HG03095 (cell line): ENCODE measurements around the gene BDKRB2.
"Not testable (repeated sequence)": the region's sequence is repeated elsewhere in the genome, so short reads cannot be mapped to it uniquely, and the experiment has no call there.

Experiments used
- ATAC-seq: cut with Tn5 transposase; IDR thresholded peaks from one replicate; pipeline ENCODE4 v1.9.1; 2021; ENCODE audit warnings: moderate library complexity; ENCODE audit not compliant: unreplicated experiment

Gene BDKRB2

DNA sequence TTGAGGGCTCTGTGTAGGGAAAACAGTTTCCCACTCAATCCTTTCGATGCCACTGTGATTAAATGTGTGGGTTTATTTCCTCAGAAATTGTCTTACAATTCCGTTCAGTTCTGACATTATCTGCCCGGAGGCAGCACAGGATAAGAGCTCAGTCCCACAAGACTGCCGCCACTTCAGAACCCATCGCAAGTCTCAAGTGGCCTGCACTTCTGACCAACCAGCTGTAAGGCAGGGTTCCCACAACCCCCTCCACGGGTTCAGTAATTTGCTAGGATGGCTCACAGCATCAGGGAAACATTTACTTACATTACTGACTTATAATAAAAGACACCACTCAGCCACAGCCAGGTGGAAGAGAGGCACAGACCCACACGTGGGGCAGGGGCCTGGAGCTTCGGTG lies 17.2 kb downstream of the BDKRB2 start:
- ATAC-seq: no peak

DNA sequence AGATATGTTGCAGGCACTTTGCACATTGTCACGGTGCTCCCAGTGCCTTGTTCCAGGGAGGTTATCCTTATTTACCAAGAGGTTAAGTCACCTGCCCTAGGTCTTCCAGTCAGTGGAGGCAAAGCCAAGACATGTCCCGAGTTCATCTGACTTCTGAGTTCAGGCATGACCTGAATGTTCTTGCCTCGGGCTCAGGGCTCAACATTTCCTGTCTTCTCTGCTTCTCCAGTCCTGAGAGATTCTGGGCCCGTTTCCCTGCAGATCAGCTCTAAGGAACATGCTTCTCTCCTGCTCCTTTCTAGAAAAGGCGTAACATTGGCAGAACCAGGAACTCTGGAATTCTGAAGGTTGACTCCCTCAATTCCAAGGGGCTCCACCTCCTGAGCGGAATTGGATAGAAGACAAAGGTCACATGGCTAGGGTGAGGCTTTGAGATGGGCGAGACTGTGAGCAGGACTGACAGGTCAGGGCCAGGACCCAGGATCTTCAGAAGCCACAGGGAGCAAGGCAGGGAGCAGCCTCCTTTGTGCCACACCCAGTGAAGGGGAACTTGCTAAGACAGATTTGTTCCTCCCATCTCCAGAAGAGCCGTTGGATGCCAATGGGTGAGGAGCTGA lies 19.9 kb downstream of the BDKRB2 start:
- no peak for ATAC-seq

DNA sequence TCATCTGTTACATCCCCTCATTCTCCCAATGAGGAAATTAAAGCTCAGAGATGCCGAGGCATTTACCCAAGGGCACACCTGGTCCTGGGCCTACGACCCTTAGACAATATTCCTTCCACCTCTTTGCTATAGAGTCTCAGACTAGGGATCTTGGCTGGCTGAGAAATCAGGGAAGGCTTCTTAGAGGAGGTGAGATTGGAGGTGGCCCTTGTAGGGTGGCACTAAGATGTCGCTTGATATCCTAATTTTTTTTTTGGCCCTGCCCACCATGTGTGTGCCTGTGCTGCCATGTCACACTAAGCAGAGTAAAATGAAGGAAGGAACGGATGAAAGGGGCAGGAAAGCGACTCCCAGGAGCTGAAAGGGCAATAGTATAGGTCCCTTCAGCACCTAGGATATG lies 20.6 kb downstream of the BDKRB2 start:
- ATAC-seq: no peak

DNA sequence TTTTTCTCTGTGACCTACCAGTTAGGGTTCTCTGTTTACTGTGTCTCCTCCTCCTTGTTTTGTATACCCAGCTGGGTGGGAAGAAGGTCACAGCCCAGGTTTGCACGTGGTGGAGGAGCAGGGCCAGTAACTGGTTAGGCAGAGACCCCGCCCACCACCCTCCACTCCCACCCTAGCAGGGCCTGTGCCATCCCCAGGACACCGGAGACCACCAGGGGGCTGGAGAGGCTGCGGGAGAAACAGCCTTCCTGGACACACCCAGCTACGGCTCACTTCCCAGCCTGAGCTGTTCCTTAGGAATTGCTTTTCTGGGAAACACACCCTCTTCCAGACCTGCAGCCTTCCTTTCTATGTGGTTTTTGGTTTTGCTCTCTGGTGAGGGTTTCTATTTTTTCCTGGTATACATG lies 21.1 kb downstream of the BDKRB2 start:
- no peak for ATAC-seq

DNA sequence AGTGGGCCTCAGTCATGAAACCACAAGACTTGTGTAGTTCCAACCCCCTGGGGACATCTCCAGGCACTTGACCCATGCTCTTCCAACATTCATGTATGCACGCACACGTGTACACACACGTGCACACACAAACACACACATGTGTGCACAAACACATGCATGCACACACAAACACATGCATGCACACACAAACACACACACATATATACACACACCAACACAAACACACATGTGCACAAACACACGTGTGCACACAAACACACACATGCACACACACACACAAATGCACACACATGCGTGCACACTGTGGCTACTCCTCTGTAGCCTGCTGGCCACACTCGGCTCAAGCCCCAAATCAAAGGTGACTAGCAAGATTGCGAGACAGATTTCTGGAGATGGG lies 22.8 kb downstream of the BDKRB2 start:
- ATAC-seq: no peak

DNA sequence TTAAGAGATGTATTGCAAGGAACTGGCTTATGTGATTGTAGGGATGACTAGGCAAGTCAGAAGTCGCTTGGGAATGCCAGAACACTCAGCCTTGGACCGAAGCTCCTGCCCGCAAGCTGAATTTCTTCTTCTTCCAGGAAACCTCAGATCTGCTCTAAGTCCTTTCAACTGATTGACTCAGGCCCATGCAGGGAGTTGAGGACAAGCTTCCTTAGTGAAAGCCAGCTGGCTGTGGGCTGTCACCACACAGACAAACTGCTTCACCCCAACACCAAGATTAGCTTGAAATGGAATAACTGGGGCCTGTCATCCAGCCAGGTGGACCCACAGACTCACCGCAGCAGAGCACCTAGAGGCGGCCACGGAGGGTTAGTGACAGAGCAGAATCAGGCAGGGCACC lies 24.7 kb downstream of the BDKRB2 start:
- ATAC-seq: no peak

DNA sequence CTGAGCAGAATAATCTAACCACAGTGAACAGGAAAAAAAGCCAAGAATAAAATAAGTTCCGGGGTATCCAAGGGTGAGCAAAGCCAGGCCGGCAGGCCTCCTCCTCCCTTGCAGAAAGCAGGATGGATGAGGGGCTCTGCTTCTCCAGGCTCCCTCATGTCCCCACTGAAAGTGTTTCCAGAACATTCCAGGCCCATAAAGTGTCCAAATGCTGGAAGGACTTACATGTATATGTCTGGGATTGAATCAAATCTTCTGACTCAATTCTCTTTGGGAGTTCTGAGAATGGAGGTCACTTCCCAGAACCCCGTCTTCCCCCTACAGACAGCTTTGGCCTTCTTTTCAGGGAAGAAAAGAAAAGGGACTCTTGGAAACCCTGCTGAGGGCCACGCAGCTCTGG lies 26.4 kb downstream of the BDKRB2 start:
- ATAC-seq: no peak

DNA sequence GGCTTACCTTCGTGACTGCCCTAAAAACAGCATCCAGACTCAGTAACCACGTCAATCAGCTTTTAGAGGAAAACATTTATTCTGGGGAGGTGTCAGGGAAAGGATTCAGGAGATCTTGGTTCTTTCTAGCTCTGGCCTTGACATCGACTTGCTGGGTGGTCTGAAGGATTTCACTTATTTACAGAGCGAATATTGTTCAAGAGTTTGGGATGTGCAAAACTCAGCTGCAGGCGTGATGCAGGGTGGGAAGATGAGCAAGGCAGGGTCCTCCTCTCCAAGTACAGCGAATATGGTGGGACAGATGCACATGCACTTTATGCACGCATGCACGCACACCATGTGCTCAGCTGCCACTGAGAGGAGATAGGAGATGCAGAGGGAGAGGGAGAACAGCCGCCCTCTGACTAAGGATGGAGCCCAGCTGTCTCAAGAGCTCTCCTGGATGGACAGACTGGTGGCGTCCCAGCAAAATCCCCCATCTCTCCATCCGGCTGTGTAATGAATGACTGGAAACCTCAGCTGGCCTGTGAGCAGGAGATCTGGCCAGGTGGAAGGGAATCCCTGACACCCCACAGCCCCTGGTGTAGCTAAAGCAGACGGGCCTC lies 27.0 kb downstream of the BDKRB2 start:
- no peak for ATAC-seq

DNA sequence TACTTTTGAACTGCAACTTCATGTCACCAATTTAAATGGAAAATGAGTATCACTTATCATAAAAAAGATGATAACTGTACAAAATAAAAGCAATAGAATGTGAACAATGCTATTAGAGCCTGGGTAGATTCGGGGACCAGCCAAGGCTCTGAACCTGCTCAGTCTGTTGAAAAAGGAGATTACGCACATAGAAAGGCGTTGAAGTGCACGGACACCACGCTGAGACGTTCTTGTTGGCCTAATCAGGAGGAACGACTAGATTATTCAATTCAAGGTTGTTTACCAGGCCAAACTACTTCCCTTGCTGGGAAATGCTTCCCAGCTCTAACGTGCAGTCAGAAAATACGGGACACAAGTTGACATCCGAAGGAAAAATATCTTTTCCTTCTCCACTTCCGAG lies 27.9 kb downstream of the BDKRB2 start:
- ATAC-seq: no peak

DNA sequence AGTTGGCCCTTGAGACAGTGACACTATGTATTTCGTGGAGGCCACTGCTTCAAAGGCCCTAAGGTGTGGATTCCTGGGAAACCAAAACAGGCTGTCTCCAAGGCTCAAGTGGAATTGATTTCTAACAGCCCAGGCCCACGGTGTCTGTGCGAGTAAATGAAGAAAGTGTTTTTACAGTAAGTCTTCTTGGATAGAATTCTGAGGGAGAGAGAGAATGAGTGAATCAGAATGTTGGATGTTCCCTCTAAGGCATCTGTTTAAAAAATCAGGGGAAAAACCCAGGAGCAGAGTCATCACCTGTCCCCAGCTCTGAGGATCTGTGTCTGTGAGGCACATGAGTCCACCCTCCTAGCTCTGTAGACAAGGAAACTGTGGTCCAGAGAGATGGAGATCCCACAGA lies 29.0 kb downstream of the BDKRB2 start:
- no peak for ATAC-seq

DNA sequence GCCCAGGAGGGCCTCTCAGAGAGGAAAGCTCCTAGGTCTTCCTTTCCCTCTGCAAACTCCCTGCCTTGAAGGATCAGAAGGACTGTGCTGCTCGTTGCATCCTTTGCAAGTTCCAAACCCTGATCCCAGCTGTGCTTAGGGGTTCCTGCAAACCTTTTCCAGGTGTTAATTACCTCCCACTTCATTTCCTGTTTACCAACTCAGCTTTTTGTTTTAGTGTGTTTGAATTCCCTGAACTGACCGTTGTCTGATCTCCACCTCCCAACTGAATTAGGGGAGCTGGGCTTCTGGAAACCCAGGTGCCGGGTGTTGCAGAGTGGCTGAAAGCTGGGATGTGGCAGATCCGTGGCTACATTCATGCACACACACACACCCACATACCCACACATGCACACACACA lies 30.8 kb downstream of the BDKRB2 start:
- no peak for ATAC-seq

DNA sequence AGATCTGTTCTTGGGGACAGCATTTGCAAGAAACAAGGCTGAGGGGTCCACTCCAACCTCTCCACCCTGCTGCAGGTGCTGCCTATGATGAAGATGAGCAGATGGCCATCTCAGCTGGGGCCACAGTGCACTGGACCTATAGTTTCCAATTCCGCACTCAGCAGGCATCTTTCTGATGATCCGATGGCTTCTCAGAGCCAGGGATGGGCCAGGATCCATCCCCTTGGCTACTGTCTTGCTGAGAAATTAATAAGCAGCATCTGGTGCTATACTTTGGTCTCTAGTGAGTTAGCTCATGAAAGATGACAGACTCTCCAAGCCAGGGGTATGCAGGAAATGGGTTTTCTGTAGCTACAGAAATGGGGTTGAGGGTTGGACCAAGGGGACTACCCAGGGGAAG lies 33.0 kb downstream of the BDKRB2 start:
- no peak for ATAC-seq

DNA sequence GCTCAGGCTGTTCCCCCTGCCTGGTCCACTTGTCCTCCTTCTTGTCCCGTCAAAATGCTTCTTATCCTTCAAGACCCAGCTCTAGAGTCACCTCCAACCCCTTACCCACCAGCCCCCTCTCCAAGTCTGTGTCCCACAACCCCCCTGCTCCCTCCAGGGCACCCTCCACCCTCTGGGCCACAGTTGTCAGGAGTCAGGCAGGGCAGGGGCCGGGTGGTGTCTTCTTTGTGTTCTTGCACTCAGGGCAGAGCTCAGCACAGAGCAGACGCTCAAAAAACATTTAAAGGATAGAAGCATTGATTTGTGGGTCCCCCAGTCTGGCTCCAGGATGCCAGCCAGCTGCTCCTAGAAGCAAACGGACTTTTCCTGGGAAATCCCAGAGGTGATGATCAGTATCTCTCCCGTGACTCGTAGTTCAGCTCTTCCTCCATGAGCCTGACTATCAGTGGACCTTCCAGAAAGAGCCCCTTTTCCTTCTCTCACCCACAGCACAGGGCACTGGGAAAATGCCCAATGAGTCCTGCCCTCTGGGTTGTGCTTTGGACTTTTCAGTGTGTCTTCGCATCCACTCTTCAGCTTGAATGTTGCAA lies 34.1 kb downstream of the BDKRB2 start:
- no peak for ATAC-seq

DNA sequence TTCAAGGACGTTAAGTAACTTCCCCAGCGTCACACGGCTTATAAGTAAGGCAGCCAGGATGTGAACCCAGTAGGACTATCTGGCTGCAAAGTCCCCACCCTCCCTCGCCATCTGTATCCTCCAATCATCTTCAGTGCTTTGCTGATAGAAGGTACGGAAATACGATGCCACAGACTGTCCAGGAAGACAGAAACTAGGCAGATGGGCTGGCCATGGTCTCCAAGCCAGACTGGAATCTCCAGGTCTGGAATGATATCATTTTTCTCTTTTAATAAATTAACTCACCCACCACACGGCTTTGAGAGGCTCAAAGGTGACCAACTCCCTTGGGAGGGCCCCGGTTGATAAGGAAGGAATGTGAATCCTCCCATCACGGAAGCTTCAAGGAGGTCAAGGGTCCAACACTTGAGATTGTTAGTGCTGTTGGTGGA lies 35.1 kb downstream of the BDKRB2 start:
- no peak for ATAC-seq

DNA sequence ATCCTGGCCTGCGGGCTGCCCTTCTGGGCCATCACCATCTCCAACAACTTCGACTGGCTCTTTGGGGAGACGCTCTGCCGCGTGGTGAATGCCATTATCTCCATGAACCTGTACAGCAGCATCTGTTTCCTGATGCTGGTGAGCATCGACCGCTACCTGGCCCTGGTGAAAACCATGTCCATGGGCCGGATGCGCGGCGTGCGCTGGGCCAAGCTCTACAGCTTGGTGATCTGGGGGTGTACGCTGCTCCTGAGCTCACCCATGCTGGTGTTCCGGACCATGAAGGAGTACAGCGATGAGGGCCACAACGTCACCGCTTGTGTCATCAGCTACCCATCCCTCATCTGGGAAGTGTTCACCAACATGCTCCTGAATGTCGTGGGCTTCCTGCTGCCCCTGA lies 36.0 kb downstream of the BDKRB2 start:
- ATAC-seq: no peak

DNA sequence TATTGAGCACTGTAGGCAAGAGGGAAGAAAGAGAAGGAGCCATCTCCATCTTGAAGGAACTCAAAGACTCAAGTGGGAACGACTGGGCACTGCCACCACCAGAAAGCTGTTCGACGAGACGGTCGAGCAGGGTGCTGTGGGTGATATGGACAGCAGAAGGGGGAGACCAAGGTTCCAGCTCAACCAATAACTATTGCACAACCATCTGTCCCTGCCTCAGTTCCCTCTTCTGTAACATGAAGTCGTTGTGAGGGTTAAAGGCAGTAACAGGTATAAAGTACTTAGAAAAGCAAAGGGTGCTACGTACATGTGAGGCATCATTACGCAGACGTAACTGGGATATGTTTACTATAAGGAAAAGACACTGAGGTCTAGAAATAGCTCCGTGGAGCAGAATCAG lies 37.5 kb downstream of the BDKRB2 start:
- ATAC-seq: no peak

DNA sequence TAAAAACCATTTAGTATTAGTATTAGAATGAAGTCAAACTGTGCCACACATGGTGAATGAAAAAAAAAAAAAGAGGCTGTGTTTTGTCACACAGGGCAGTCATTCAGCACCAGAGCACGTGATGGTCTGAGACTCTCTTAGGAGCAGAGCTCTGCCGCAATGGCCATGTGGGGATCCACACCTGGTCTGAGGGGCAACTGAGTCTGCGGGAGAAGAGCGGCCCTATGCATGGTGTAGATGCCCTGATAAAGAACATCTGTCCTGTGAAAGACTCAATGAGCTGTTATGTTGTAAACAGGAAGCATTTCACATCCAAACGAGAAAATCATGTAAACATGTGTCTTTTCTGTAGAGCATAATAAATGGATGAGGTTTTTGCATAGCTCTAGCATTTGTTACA lies 39.1 kb downstream of the BDKRB2 start:
- ATAC-seq: no peak

DNA sequence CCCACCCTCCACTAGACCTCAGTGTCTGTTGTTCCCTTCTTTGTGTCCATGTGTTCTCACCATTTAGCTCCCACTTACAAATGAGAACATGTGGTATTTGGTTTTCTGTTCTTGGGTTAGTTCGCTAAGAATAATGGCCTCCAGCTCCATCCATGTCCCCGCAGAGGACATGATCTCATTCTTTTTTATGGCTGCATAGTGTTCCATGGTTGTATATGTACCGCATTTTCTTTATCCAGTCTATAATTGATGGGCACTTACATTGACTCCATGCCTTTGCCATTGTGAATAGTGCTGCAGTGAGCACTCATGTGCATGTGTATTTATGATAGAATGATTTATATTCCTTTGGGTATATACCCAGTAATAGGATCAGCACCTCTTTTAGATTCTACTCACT lies 40.4 kb downstream of the BDKRB2 start:
- ATAC-seq: not testable (repeated sequence)

DNA sequence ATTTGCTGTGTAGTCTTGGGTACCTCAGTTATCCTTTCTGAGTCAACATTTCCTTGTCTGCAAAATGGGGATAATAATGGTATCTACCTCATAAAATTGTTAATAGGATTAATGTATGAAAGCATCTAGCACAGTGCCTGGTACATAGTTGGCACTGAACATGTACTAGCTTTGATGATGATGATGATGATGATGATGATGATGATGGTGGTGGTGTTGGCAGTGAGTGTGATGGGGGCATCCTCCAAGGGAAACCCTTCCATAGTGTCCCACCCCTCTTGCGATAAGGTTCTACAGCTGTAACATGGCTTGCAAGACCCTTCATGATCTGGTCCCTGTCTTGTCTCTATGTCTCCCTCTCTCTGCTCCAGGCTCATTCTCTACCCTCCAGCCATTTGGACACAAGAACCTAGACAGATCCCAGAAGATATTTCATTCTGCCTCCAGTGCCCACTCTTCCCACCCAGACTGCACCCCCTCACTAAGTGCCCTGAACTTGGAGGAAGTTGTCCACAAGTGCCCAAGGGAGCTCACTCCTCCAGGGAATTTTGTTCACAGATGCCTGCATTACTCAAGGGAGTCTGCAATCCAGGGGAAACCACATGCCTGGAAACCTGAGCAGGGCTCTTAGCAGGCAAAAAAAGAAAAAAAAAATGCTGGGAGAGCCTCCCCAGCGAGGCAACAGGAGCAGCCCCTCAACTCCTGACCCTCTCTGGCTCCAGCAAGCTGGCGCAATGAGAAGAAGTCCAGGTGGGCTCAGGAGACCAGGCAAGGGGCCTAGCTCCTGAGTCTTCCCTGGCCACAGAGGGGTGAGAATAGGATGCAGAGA lies 41.3 kb downstream of the BDKRB2 start:
- no peak for ATAC-seq

DNA sequence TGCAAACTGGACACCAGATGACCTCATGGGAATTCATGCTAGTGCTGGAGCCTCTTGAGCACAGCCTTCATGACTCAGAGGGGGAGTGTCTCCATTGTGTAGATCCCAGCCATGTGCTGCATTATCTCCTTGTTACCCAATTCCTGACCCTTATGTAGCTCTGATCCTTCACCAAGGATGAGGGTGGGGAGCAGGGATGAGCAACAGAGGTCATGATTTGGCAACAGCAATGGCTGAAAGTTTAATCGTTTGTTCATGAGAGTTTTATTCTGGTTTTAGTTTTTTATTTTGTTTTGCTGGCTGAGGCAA lies 41.9 kb downstream of the BDKRB2 start:
- no peak for ATAC-seq

DNA sequence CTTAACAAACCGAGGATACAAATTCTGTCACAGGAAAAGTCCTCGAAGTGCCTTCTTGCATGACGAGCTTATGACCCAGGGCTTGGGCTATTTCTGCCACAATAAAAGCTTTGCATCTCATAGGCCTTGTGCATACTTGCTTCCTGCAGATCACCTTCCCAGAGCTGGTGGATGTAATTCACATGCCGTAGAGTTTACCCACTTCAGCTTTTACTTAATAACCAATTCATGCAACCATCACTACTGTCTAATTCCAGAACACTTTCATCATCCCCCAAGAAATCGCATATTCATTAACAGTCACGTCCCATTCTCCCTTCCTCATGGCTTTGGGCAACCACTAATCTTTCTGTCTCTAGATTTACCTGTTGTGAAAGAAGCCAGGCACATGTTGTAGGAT lies 42.4 kb downstream of the BDKRB2 start:
- ATAC-seq: no peak

DNA sequence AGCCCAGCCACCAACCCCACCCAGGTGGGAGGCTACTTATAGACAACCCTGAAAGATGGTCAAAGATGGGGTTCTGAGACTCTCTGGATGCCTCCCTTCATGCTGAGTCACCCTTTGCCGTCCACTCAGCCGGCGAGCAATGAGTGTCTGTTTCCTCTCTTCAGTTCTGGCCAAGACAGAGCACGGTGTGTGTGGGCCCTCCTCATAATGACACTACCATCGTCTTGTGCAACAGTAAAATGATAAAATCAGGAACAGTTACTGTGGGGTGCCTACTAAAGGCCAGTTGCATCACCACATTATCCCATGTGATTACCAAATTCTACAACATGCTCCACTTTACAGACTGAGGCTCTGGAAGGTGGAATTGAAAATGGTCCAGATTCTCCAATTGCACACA lies 44.4 kb downstream of the BDKRB2 start:
- ATAC-seq: no peak
